IMR-90 (cell line): ENCODE measurements around the gene COL6A3. TPM values are rescaled to one million over a fixed set of nuclear protein-coding genes. Genes with fewer than 3 reads are reported as not detected.
A peak's percentile ranks its signal among the peaks of the same experiment; 100 is the strongest.

Experiments used
- ATAC-seq: fragments of 200-7000 bp; cut with Tn5 transposase; 2 replicates; pipeline ENCODE4 v1.9.1; 2020; ENCODE audit warnings: low read depth, mild to moderate bottlenecking, moderate library complexity
- BruUV-seq: library from RNA; stranded (reverse); fragments of 400-500 nt; replicated peaks from 2 replicates; lab custom pipeline; 2021; lab: Mats Ljungman, UMichigan
- CTCF ChIA-PET: fragments of 300-600 bp; formaldehyde crosslinking; extraction: SDS; loops from one replicate; lab custom pipeline; 2021; ENCODE audit warnings: antibody characterized with exemption; lab: Yijun Ruan, JAX
- POLR2A ChIA-PET: fragments of 300-600 bp; sonication (Branson Sonifier 250); formaldehyde crosslinking; loops from one replicate; lab custom pipeline; 2022; ENCODE audit warnings: antibody characterized with exemption; ENCODE audit not compliant: unreplicated experiment; lab: Charles Lee
- DNase-seq: peaks from one replicate; pipeline ENCODE4 v3.0.0; 2013
- H2AFZ ChIP-seq: replicated peaks from 2 replicates; pipeline ENCODE3; 2013; ENCODE audit warnings: low read length, mild to moderate bottlenecking; ENCODE audit not compliant: poor library complexity
- H2AK5ac ChIP-seq: 2 replicates; pipeline ENCODE4 v1.6.1; 2013; ENCODE audit warnings: low read depth, low read length, inconsistent platforms
- H2AK9ac ChIP-seq: replicated peaks from 2 replicates; pipeline ENCODE3; 2013; ENCODE audit warnings: mild to moderate bottlenecking, low read depth, low read length, moderate library complexity; ENCODE audit not compliant: poor library complexity
- H2BK120ac ChIP-seq: 2 replicates; pipeline ENCODE4 v1.6.1; 2013; ENCODE audit warnings: low read depth, low read length, inconsistent platforms
- H2BK15ac ChIP-seq: 3 replicates; pipeline ENCODE4 v1.6.1; 2013; ENCODE audit warnings: low read depth, low read length, inconsistent platforms
- H2BK20ac ChIP-seq: 2 replicates; pipeline ENCODE4 v1.6.1; 2013; ENCODE audit warnings: low read depth, mild to moderate bottlenecking, inconsistent platforms, low read length, moderate library complexity
- H2BK5ac ChIP-seq: 2 replicates; pipeline ENCODE4 v1.6.1; 2013; ENCODE audit warnings: mild to moderate bottlenecking, low read depth, low read length, inconsistent platforms; ENCODE audit not compliant: poor library complexity, severe bottlenecking
- H3K14ac ChIP-seq: replicated peaks from 2 replicates; pipeline ENCODE4 v1.6.1; 2013; ENCODE audit warnings: low read depth, low read length, inconsistent platforms
- H3K18ac ChIP-seq: 2 replicates; pipeline ENCODE4 v1.6.1; 2013; ENCODE audit warnings: low read depth, low read length, control low read depth
- H3K23ac ChIP-seq: 2 replicates; pipeline ENCODE4 v1.6.1; 2013; ENCODE audit warnings: low read depth, low read length, inconsistent platforms
- H3K27ac ChIP-seq: 2 replicates; pipeline ENCODE4 v1.5.1; 2013; ENCODE audit warnings: mild to moderate bottlenecking, control low read depth, low read length; ENCODE audit not compliant: insufficient read depth
- H3K27me3 ChIP-seq: 2 replicates; pipeline ENCODE4 v1.6.1; 2013; ENCODE audit warnings: low read length; ENCODE audit not compliant: control insufficient read depth, insufficient read depth
- H3K36me3 ChIP-seq: 2 replicates; pipeline ENCODE4 v1.6.1; 2013; ENCODE audit warnings: low read length, mixed read lengths; ENCODE audit not compliant: control insufficient read depth, insufficient read depth
- H3K4ac ChIP-seq: 2 replicates; pipeline ENCODE4 v1.6.1; 2013; ENCODE audit warnings: low read depth, low read length, inconsistent platforms
- H3K4me1 ChIP-seq: 2 replicates; pipeline ENCODE4 v1.6.1; 2013; ENCODE audit warnings: low read length, mixed read lengths; ENCODE audit not compliant: control insufficient read depth, insufficient read depth
- H3K4me2 ChIP-seq: 2 replicates; pipeline ENCODE4 v1.6.1; 2013; ENCODE audit warnings: low read depth, mild to moderate bottlenecking, control low read depth, low read length, moderate library complexity
- H3K4me3 ChIP-seq: 2 replicates; pipeline ENCODE4 v1.5.1; 2013; ENCODE audit warnings: low read depth, mild to moderate bottlenecking, control low read depth, low read length, moderate library complexity; ENCODE audit not compliant: insufficient read depth
- H3K56ac ChIP-seq: 2 replicates; pipeline ENCODE4 v1.6.1; 2013; ENCODE audit warnings: low read length, inconsistent platforms; ENCODE audit not compliant: insufficient read depth; ENCODE audit errors: extremely low read depth
- H3K79me1 ChIP-seq, 2 experiments: 2 replicates each; pipeline ENCODE4 v1.6.1; 2013; ENCODE audit warnings: low read length in 2 of 2, inconsistent platforms in 1 of 2, low read depth in 1 of 2
- H3K9ac ChIP-seq: 2 replicates; pipeline ENCODE4 v1.6.1; 2013; ENCODE audit warnings: low read depth, low read length, control low read depth
- H3K9me1 ChIP-seq: 2 replicates; pipeline ENCODE4 v1.6.1; 2013; ENCODE audit warnings: low read length, inconsistent platforms; ENCODE audit not compliant: insufficient read depth
- H3K9me3 ChIP-seq: 2 replicates; pipeline ENCODE4 v1.6.1; 2013; ENCODE audit warnings: low read length; ENCODE audit not compliant: control insufficient read depth, insufficient read depth
- H4K20me1 ChIP-seq: 2 replicates; pipeline ENCODE4 v1.6.1; 2013; ENCODE audit warnings: low read length, inconsistent platforms; ENCODE audit not compliant: insufficient read depth
- H4K5ac ChIP-seq: 2 replicates; pipeline ENCODE4 v1.6.1; 2013; ENCODE audit warnings: mild to moderate bottlenecking, low read depth, low read length, control low read depth
- H4K8ac ChIP-seq, 2 experiments: 2 replicates each; pipeline ENCODE4 v1.6.1; 2013; ENCODE audit warnings: low read depth in 2 of 2, low read length in 2 of 2, control low read depth in 1 of 2, inconsistent platforms in 1 of 2
- H4K91ac ChIP-seq: 2 replicates; pipeline ENCODE4 v1.6.1; 2013; ENCODE audit warnings: low read depth, low read length, inconsistent platforms; ENCODE audit not compliant: insufficient read depth
- BHLHE40 ChIP-seq: fragments of 150-350 bp; IDR thresholded peaks from 2 replicates; pipeline ENCODE4 v1.6.1; 2016; ENCODE audit warnings: mild to moderate bottlenecking, low read depth, low read length
- CEBPB ChIP-seq: IDR thresholded peaks from 2 replicates; pipeline ENCODE4 v1.6.1; 2012; ENCODE audit warnings: low read depth, low read length, improper control_type of control experiment
- CHD1 ChIP-seq: IDR thresholded peaks from 2 replicates; pipeline ENCODE4 v1.6.1; 2012; ENCODE audit warnings: low read depth, low read length, improper control_type of control experiment
- CTCF ChIP-seq: conservative IDR thresholded peaks from 2 replicates; pipeline ENCODE4 v1.5.1; 2012; ENCODE audit warnings: mild to moderate bottlenecking, low read depth, low read length, improper control_type of control experiment
- ELK1 ChIP-seq: fragments of 150-350 bp; IDR thresholded peaks from 2 replicates; pipeline ENCODE4 v1.6.1; 2016; ENCODE audit warnings: low read depth, mild to moderate bottlenecking, low read length, moderate library complexity, borderline replicate concordance
- FOS ChIP-seq: fragments of 150-350 bp; IDR thresholded peaks from 2 replicates; pipeline ENCODE4 v1.6.1; 2016; ENCODE audit warnings: low read depth, low read length
- MAFK ChIP-seq: IDR thresholded peaks from 2 replicates; pipeline ENCODE4 v1.6.1; 2012; ENCODE audit warnings: low read depth, low read length, improper control_type of control experiment
- POLR2A ChIP-seq: IDR thresholded peaks from 2 replicates; pipeline ENCODE4 v1.6.1; 2012; ENCODE audit warnings: mild to moderate bottlenecking, low read depth, low read length
- RAD21 ChIP-seq: IDR thresholded peaks from 2 replicates; pipeline ENCODE4 v1.6.1; 2012; ENCODE audit warnings: low read length, improper control_type of control experiment
- RCOR1 ChIP-seq: IDR thresholded peaks from 2 replicates; pipeline ENCODE4 v1.6.1; 2012; ENCODE audit warnings: mild to moderate bottlenecking, low read length, improper control_type of control experiment; ENCODE audit not compliant: insufficient replicate concordance
- RFX5 ChIP-seq: IDR thresholded peaks from 2 replicates; pipeline ENCODE4 v1.8.0; 2012; ENCODE audit warnings: low read depth, mild to moderate bottlenecking, low read length, moderate library complexity
- SMC3 ChIP-seq: fragments of 150-350 bp; IDR thresholded peaks from 2 replicates; pipeline ENCODE4 v1.6.1; 2016; ENCODE audit warnings: low read depth, mild to moderate bottlenecking, antibody characterized with exemption, low read length, moderate library complexity
- USF2 ChIP-seq: fragments of 150-350 bp; IDR thresholded peaks from 2 replicates; pipeline ENCODE4 v1.6.1; 2017; ENCODE audit warnings: mild to moderate bottlenecking, antibody characterized with exemption, low read length, low read depth
- WGBS, 2 experiments: methylation state at CpG; one replicate each; pipeline versions ENCODE4 v1.1.5 to v1.1.7; 2013; ENCODE audit warnings: missing lambda C conversion rate in 2 of 2; ENCODE audit not compliant: insufficient read length in 1 of 2; ENCODE audit errors: extremely low coverage in 2 of 2; 5-methylcytosine and 5-hydroxymethylcytosine counted together
- dilution Hi-C: fragments of 300-500 bp; cut with HindIII; formaldehyde crosslinking; loops from one replicate; pipeline ENCODE4 v1.14.3; 2018; ENCODE audit warnings: low sequenced_read_pairs; ENCODE audit not compliant: unreplicated experiment
- in situ Hi-C: fragments of 300-500 bp; cut with MboI; formaldehyde crosslinking; loops from 3 replicates; pipeline ENCODE4 v1.14.3; 2019; ENCODE audit warnings: low sequenced_read_pairs, inconsistent platforms, mixed read lengths
- intact Hi-C: fragments of 100-400 bp; cut with micrococcal nuclease; formaldehyde crosslinking; loops from 2 replicates; pipeline ENCODE4 v1.10.0; 2022
- polyA plus RNA-seq, 3 experiments: library from polyadenylated mRNA; depleted of rRNA; stranded (reverse); fragments of >200 nt; gene quantifications; 2 replicates each; pipeline ENCODE4 v1.2.3, GENCODE V29; 2012; ENCODE audit warnings: low replicate concordance in 1 of 3
- total RNA-seq: library from RNA; depleted of rRNA; stranded (reverse); fragments of >200 nt; gene quantifications from 2 replicates; pipeline ENCODE4 v1.2.3, GENCODE V29; 2012

COL6A3 gene
- total and polyA plus RNA-seq, 2 of the 4 experiments (the other 2 are of a cell fraction) = 964 to 1,855 TPM

- H3K4me2 ChIP-seq = peak overlapping the region; percentile 83; the same call in 1 of the 2 replicates
- H2BK5ac ChIP-seq = peak overlapping the region; percentile 91
- BruUV-seq = no TSS peak
- H2BK20ac ChIP-seq = peak overlapping the region; percentile 98
- H3K9ac ChIP-seq = no peak overlapping the region
- H3K9me1 ChIP-seq = peaks cover 39% of the 10 kb centered on the region
- intact Hi-C loops (no loop called here), dilution Hi-C loops (no loop called here), in situ Hi-C loops (no loop called here)
- no peaks in the 10 kb centered on the region for H3K9me3 ChIP-seq
- H3K4ac ChIP-seq = peak overlapping the region; percentile 78
- H3K23ac ChIP-seq = peak overlapping the region; percentile 2; the same call in 1 of the 2 replicates
- no peak overlapping the region for H3K56ac ChIP-seq
- H3K27me3 ChIP-seq = no peaks in the 10 kb centered on the region
- CTCF ChIA-PET = interaction anchor here (1.2 to 2.3 kb wide), 4 partner anchors 10 to 42 kb away, joined by 3 to 8 read pairs (median 6); partner anchors contain the start of gene COL6A3
- H4K8ac ChIP-seq = peak overlapping the region; percentile 72 to 81; a peak in 3 of 4 replicates
- H4K20me1 ChIP-seq = no peaks in the 10 kb centered on the region
- peak; percentile 88 for ATAC-seq
- H3K4me3 ChIP-seq = no peak overlapping the region
- H4K91ac ChIP-seq = peak overlapping the region; percentile 91
- peaks cover 6 to 39% of the 10 kb centered on the region in 2 experiments; a peak in 3 of 4 replicates for H3K79me1 ChIP-seq
- peak overlapping the region; percentile 98 for H2BK120ac ChIP-seq
- peak overlapping the region; percentile 53; the same call in 1 of the 2 replicates for H3K14ac ChIP-seq
- 20% methylated on average over 2 of the region's 11 CpGs; no CpG with 5 or more reads in 1 of the 2 experiments for WGBS, 2 experiments
- H2AK5ac ChIP-seq = peak overlapping the region; percentile 86; the same call in 1 of the 2 replicates
- H3K18ac ChIP-seq = peak overlapping the region; percentile 99
- peak overlapping the region; percentile 73 for H2AFZ ChIP-seq
- H2BK15ac ChIP-seq = peak overlapping the region; percentile 96; the same call in 2 of the 3 replicates
- POLR2A ChIA-PET = interaction anchor here (0.5 to 1.3 kb wide), 5 partner anchors 10 to 289 kb away, joined by 3 to 4 read pairs (median 3); no protein-coding TSS in a partner anchor
- H2AK9ac ChIP-seq = peak overlapping the region; percentile 19
- peak overlapping the region; percentile 27 for H3K27ac ChIP-seq
- peaks cover 31% of the 10 kb centered on the region for H3K4me1 ChIP-seq
- peak; percentile 96 for DNase-seq
- no peak overlapping the region; the same call in 1 of the 2 replicates for H4K5ac ChIP-seq
- H3K36me3 ChIP-seq = no peaks in the 10 kb centered on the region
- TF ChIP-seq SMC3 (0 out of 2 replicates have a peak, but pooled peaks have one; percentile 8), ELK1 (no peak), BHLHE40 (0 out of 2 replicates have a peak, but pooled peaks have one; percentile 7), USF2 (peak; percentile 85), CEBPB (no peak), RAD21 (0 out of 2 replicates have a peak, but pooled peaks have one; percentile 1), RCOR1 (no peak), RFX5 (no peak), CTCF (0 out of 2 replicates have a peak, but pooled peaks have one; percentile 13), FOS (peak; percentile 74), POLR2A (no peak), MAFK (no peak), CHD1 (no peak)
Measured at GRCh38 chr2:237456200-237456843, 42.4 kb upstream of the COL6A3 start.
